ENCODE results near the gene SCN8A.

The SCN8A gene

DNA sequence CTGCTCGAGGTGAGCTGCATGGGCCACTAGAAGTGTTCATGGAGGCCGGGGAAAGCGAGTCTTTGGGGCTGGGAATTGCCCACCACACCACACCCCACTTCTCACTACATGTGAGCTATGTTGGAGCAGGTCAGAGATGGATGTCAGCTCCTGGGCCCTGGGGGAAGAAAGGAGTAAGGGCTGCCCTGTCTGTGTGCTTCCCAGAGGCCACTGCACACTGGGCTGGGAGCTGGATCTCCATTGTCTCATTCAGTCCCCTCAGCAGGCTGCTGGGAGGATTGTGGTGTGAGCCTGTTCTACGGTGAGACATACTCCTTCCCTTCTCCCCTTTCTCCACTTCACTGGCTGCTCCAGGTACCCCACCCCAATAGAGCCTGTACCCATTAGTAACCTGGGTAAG is 247.0 kb downstream of the SCN8A start:
- DNase-seq = no peak

DNA sequence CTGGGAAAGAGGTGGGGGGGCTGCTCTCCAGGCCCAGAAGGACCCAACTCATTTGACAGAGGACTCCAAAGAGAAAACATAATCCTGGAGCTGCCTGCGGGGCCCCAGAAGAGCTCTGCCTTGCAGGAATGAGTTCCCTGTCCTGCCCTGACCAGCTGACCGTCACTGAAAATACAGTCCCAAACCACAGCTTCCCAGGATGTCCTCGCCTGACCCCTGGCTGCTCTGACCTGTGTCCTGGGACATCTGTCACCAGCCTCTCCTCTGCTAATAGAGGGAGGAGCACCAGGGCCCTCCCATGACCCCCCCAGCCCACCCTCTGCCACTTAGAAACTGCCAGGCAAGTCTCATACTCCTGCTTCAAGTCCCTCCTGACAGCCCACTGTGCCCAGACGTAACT is 247.7 kb downstream of the SCN8A start:
- no peak for DNase-seq

DNA sequence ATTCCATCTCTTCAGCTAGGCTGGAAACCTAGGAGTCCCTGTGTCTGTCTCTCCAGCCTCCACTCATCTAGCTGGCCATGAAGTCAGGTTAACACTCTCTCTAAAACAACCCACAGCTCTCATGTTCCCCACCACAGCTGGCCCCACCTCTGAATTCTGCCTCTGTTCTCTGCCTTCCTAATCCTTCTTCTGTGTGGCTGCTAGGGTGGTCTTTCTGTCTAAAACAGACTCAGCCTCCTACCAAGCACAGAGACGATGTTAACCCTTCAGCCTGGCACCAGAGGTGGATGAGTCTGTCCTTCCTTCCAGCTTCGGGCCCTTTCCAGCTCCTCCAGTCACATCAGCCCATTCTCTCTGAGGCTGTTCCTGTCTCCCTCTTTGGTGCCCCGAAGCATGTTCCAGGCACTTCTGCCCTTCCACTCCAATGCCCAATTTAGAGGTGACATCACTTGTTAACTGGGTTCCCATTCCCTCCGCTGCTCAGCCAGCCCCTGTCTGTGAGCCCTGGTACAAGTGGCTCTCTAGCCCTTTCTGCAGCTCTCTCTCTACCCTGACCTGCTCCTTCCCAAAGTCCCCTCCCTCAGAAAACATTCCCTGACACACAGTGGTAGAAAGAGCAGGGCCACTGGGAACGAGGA is 248.4 kb downstream of the SCN8A start:
- DNase-seq = no peak

DNA sequence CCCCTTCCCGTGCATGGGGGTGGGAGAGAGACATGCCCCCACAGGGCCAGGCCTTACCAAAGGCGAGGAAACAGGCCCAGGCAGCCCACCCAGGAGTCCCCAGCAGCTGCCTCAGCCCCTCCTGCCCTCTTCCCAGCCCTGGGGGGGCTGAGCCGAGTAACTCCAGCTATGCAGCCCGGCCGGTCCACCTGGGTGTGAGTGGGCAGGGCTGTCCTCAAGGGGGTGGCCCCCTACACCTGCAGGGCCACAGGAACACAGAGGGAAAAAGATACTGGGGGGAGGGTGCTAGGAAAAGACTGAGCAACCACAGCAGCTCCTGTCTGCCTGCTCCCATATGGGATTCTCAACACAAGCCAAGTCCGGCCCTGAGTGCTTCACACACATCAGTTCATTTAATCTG is 249.9 kb downstream of the SCN8A start:
- no peak for DNase-seq

DNA sequence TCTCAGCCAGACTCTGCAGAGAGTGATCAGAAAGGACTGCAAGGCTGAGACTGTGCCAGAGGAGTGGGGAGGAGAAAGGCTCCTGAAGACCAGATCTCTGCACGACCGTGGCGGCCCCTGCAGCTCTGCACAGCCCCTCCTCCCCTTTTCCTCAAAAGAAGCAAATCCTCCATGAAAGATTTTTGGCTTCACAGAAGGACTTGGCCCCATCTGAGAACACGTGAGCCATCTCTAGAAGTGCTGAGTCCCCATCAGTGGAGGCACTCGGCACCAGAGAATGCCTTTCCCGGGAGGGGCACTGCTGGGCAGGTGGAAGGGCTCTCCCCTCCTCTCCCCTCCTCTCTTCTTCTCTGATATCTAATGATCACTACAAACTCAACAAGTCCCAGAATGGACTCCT is 250.7 kb downstream of the SCN8A start:
- no peak for DNase-seq

DNA sequence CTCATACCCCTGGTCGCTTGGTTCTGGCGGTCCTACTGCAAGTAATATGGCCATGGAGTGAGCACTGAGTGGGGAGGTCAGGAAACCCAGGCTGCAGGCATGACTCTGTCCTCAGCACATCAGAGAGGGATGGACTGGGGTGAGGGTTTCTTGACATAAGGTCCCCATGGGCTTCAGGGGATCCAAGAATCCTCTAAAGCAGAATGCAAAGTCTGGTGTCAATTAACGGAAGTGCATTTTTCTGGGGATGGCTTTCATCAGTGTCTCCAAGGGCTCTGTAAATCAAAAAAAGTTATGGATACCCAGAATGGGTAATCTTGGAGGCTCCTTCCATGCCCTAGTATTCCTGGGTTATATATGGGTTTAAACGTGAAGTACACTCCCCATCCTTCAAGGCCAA is 253.8 kb downstream of the SCN8A start:
- DNase-seq = no peak

DNA sequence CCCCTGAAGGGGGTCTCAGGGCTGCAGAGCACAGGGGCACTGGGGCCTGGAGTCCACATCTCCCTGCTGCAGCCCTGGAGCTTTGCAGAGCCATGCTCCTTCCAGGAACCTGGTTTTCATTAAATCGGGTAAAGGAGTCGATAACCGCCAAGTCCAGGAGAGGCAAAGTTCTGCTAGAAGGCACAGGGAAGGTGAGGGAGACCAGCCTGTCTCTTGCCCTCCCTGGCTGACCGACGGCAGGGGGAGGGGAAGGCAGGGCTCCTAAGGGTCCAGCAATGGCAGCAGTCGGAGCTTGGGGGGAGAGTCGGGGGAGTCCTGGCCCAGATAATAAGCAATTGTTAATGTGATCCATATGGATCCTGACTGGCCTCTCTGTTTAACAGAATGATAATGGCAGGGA is 254.4 kb downstream of the SCN8A start:
- DNase-seq = no peak

DNA sequence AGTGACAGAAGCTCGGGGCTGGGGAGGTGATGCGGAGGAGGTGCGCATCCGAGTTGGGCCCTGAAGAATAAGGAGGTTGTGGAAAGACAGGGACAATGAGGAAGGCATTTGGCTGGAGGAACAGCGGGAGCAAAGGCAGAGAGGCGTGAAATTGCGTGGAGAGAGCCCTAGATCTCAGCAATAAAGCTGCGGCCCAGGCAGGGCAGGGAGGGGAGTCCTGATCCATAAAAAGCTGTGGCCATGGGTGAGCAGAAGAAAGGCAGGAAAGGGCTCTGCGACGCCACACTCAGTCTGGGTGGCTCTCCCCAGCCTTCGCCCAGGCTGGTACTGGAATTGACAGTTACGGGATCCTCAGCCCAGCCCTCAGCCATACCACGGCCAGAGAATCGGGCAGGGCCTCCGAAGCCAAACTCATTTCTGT is 255.2 kb downstream of the SCN8A start:
- DNase-seq = no peak

DNA sequence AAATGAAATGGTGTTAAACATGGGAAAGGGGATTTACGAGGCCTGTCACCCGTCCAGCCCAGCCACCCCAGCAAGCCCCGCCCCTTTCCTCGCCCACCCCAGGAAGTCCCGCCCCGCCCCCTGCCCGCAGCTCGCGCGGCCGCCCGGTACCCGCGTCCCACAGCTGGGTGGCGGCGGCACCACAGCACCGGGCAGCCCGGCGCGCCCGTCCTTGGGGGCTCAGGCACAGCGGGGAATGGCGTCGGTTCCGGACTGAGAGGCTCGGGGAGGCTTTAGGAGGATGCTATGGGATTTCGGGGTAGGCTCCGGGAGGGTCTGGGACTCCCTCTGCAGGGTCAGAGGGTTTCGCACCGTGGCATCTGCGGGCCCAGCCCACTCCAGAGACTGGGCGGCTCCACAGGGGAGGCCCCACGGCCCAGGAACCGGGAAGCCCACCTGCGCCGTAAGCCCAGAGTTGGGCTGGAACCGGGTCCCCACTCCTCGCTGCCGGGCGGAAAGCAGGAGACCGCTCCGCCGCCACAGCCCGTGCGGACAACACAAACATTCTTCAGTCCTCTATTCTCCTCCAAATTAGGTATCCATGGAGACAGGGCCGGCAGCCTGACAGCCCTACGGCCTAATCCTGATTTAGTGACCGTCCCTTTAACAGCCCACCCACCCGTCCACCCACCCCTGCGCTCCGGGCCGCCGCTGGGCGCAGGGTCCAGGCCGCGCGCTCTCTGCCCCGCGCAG is 256.0 kb downstream of the SCN8A start:
- no peak for DNase-seq

DNA sequence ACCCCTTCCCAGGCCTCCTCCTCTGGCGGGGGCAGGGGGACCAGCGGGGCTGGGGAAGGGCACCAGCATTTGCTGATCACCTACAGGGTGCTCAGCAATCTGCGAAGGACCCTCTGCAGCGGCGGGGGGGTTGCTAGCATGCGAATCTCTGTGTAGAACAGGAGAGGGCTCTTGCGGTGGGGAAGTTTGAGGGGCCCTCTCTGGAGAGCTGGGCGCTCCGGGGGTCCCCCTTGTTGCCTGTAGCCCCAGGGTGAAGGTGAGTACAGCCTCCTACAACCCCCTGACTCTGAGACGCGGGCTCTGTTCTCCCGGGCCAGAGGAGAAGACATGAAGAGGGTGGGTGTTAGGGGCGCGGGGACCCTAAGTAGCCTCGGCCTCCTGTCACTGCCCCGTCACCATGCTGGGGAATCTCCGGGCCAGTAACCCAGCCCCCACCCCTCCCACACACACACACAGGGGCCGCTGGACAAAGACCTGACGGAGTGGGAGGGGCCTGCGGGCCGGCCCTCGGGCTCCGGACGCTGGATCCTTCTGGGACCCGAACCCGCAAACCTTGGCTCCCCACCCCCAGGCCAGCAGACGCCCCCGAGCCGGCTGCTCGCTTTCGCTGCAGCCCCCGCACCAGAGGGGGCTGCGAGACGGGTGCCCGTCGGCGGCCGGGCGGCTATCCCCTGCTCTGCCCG is 256.8 kb downstream of the SCN8A start:
- DNase-seq = no peak

DNA sequence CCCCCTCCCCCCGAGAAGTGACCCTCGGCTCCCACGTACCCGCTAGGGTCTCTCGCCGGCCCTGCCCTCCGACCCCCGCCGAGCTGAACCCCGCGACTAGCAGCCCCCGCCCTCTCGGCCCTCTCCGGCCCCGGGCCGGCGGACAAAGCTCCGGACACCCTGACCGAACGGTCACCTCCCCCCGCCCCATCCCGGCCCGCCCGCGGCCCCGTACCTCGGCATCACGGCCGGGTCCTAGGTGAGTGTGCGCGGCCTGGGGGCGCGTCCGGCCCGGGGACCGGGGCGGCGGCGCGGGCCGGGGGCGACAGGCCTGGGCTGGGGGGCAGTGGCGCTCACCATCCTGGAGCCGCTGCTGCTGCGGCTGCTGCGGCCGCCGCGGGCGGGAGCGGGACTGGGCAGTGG is 257.3 kb downstream of the SCN8A start, which contains the start of gene FIGNL2:
Gene FIGNL2, minus strand, starts transcription at position 393 of the 402 bp plus-strand sequence. CDS start 26,305 bp downstream, outside the sequence.
- no peak for DNase-seq

DNA sequence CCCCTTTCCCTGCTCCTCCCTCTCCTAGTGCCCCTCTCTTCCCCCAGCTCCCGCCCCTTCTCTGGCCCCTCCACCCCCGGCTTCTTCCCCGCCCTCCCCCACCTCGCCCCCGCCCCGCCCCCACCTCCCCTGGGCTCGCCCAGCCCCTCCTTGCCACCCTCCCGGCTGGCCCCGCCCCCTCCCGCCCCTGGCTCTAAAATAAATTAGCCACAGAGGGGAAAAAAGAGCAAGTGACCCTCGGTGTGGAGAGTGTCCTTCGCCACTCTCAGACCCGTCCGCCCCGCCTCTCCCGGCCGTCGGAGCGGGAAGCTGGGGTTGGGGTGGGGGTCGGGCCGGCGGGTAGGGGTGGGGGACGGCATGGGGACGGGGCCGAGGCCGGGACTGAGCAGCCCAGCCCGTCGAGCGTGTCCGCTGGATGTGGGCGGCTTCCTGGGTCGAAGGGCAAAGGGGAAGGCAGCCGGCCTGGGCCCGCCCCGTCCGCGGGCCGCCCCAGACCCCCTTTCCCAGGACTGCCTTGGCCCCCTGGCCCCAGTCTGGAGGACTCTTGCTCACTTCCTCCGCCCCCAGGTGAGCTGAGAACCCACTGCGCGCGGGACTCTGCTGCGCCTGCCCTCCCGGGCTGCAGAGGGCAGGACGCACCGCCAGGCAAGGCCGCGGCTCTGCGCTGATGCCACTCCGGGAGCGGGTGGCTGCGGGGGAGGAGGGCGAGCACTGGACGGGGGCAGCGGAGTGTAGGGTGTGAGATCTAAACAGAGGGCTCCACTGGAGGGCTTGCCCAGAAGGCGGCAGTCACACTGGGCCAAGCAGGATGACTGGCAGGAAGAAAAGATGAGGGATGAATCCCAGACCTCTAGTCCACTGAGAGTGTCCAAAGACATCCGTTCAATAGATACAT is 258.1 kb downstream of the SCN8A start:
- no peak for DNase-seq

DNA sequence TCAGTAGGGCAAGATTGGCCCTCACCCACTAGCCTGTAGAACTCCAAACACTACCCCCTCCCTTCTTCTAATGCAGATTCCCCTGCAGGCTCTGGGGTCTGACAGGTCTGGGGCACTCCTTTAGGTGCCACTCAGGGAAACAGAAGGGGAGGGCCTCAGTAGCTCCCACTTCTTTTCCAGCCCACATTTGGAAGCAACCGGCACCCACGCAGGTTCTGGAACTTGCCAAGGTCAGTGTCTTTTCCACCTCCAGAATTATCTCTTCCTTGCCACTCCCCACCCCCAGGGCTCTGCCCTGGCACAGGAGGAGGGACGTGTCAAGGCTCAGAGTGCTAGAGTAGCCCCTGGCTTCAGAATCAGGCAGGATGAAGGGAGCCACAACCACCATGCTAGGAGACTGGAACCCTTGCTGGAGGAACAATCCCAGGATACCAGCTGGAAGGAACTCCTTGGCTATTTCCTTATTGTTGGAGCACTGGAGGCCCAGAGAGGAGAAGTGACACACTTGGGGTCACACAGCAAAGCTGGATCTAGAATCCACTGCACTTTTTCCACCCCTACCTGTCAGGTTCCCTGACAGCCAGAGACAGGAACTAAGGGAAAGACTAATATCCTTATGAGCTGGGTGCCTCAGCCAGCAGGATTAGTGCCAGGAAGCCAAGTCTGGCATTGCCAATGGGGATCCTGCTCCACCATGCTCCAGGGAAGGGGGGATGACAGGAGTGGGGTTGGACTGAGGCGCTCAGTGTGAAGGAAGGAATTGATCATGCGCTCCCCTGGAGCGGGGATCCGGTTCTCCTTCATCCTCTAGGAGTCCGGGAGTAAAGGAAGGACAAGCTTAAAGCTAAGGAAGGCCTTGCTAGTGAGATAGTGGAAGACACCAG is 259.3 kb downstream of the SCN8A start:
- DNase-seq = no peak

DNA sequence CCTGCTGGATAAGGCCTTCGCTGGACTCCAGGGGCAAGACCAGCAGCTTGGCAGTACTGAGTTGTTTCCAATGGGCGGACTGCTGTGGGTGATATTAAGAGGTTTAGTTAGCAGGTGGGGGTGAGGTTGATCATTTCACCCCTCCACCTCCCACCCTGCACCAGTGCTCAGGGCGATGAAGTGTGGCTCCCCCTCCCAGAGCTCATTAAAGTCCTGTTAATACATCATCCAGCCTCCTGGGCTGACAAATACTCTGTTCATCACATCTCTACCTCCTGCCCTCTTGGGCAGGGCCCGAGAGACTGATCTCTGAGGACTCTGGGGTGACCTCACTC is 259.9 kb downstream of the SCN8A start:
- no peak for DNase-seq

DNA sequence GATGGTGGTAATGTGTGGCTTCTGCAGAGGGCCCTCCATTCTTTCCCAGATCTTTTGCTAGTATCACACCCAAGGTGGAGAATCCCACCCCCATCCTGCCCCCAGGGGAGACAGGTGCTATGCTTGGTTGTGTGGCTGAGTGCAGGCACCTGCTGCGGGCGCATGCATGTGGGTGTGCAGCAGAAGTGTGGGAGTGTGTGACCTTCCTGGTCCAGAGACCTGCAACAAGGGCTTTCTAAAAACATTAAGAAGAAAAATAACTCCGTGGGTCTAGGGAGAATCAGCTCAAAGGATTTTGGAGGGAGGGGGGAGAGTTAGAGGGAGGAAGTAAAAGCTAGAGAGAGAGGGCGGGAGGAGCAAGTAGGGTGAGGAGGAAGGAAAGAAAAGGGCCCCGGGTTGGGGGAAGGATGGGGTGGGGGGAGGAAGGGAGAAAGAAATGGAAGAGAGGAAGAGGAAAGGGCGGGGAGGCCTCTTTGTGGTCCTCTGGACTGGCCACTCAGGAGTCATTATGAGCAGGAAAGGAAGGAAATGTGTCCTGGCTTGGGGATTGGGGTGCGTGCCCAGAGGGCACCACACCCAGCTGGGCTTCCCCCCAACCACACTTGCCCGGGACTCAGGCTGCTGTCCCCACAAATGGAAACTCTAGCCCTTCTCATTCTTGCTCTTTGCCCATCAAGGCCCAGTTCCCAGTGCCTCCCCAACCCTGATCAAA is 260.5 kb downstream of the SCN8A start:
- no peak for DNase-seq

DNA sequence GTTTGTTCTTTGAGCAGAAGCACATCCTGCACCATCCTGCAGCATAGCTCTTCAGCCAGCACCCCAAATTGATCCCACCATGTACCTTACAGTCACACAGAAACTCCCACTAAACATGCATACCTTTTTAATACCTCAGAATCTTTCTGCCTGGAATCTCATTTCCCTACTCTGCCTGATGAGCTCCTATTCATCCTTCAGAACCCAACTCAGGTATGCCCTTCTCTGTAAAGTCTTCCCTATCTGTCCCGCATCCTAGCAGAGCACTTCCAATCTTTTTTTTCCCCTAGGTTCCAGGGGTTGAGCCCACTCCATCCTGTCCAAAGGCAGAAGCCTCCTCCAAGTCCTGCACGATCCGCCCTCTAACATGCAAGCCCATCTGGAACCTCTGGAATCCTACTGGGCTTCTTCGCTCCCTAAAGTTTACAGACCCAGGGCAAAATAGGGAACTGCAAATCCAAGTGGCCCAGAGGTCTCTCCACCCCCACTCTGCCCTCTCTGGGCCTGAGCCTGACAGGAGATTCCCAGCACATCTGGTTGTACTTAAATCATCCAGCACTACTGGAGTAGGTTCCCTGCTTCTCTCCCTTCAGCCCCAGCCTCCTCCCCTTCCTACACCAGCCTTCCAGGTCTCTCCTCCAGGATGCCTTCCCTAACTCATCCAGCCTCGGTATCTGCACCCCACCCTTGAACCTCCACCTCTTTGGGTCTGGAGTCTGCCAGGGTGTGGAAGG is 261.5 kb downstream of the SCN8A start:
- DNase-seq = no peak

DNA sequence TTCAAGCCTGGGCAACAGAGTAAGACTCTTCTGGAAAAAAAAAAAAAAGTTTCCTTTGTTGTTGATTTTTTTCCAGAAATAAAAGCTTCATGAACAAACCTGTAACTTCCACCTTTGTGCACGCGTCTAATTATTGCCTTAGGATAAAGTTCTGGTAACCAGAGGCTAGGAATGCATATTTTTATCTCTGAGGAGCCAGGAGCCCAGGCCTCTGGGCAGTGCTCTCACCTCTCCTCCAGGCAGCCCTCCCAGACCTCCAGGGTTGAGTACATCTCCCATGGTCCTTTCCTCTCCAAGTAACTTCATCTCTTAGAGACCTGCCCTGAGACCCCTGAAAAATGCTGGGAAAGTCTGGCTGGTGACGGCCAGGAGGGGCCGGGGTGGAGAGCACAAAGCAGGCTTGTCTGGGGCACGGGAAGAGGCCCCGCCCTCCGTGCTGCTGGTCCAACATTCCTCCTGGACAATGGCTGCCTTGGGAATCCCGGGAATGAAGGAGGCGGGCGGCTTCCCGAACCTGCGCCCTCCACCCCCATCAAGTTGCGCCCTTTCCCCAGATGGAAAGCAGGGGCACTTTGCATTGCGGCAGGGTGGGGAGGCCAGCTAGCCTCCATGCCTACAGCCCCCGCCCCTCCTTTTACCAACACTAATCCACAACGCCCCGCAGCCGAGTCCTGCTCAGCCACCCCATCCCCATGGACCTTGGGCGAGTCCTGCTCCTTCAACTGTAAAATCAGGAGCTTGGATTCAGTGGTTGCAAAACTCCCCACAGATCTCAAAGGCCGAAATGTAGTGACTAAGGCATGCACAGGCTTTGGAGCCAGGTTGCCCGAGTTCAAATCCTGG is 264.8 kb downstream of the SCN8A start:
- no peak for DNase-seq

DNA sequence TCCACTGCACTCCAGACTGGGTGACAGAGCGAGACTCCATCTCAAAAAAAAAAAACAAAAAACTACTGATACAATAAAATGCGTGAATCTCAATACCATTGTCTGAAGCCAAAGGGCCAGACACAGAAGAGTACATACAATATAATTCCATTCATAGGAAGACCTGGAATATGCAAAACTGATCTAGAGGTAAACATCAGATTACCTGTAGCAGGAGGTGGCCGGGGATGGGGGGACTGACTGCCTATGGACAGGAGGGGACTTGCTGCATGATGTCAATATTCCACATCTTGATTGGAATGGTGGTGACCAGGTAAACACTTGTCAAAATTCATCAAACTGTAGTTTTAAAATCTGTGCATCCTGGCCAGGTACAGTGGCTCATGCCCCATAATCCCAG is 270.0 kb downstream of the SCN8A start:
- no peak for DNase-seq
